ENCODE measurements around the gene PCDHGB4. TPM values are rescaled to one million over a fixed set of nuclear protein-coding genes. Genes with fewer than 3 reads are reported as not detected.
"Not testable (repeated sequence)": the region's sequence is repeated elsewhere in the genome, so short reads cannot be mapped to it uniquely, and the experiment has no call there.

The PCDHGB4 gene
- 9.3 and 12.4 TPM in 2 replicates for total RNA-seq

DNA sequence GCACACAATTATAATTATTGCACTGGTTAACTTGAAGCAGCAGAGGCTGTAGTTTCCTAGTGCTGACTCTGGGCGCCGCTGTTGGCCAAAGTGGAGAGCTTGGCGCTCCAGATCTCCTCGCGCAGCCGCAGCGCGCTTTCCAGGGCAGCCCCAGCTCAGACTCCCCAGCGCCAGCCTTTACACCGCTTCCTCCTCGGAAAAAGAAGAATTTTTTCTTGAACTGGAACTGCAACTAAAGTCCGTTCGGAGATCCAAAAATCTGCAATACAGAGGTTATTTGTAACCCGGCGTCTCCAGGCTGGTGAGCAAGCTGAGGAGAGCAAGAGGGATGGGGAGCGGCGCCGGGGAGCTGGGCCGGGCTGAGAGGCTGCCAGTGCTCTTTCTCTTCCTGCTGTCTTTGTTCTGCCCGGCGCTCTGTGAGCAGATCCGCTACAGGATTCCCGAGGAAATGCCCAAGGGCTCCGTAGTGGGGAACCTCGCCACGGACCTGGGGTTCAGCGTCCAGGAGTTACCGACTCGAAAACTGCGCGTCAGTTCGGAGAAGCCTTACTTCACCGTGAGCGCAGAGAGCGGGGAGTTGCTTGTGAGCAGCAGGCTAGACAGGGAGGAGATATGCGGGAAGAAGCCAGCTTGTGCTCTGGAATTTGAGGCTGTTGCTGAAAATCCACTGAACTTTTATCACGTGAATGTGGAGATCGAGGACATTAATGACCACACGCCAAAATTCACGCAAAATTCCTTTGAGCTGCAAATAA is at the start of gene PCDHGB4:
TSS of gene PCDHGB4 (plus strand) at position 142 of the 755 bp plus-strand sequence. CDS start at position 329, 187 bp downstream.
- not testable (repeated sequence) for DNase-seq (ENCODE audit: low read depth, low spot score)

DNA sequence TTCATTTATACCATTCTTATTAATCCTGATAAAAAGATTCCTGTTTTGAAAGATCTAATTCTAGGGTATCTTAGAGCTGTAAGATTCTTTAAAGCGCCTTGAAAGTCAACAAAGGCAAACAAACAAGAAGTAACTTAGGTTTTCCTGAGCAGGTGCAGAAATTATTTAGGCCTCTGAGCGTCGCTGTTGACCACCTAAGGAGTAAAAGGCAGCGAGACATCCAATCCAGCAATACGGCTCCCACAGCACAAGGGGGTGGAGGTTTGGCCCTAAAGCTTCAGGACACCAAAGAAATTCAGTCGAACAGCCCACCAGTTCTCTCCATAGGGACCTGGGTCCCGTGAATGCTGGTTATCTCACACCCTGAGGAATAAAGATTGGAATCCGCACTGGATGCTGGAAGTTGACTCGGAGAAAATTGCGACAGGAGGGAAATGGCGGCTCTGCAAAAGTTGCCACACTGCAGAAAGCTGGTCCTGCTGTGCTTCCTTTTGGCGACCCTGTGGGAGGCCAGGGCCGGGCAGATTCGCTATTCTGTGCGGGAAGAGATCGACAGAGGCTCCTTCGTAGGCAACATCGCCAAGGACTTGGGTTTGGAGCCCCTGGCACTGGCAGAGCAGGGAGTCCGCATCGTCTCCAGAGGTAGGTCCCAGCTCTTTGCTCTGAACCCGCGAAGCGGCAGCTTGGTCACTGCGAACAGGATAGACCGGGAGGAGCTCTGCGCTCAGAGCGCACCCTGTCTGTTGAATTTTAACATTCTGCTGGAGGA is 48.8 kb upstream of the PCDHGB4 start, which contains the start of gene PCDHGA2:
TSS of gene PCDHGA2 (plus strand) at position 223 of the 769 bp plus-strand sequence.
- no peak for DNase-seq (ENCODE audit: low read depth, low spot score)

DNA sequence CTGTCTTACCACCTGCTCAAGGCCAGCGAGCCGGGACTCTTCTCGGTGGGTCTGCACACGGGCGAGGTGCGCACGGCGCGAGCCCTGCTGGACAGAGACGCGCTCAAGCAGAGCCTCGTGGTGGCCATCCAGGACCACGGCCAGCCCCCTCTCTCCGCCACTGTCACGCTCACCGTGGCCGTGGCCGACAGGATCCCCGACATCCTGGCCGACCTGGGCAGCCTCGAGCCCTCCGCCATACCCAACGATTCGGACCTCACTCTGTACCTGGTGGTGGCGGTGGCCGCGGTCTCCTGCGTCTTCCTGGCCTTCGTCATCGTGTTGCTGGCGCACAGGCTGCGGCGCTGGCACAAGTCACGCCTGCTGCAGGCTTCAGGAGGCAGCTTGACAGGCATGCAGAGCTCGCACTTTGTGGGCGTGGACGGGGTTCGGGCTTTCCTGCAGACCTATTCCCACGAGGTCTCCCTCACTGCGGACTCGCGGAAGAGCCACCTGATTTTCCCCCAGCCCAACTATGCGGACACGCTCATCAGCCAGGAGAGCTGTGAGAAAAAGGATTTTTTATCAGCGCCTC is 46.6 kb upstream of the PCDHGB4 start:
- not testable (repeated sequence) for DNase-seq (ENCODE audit: low read depth, low spot score)

DNA sequence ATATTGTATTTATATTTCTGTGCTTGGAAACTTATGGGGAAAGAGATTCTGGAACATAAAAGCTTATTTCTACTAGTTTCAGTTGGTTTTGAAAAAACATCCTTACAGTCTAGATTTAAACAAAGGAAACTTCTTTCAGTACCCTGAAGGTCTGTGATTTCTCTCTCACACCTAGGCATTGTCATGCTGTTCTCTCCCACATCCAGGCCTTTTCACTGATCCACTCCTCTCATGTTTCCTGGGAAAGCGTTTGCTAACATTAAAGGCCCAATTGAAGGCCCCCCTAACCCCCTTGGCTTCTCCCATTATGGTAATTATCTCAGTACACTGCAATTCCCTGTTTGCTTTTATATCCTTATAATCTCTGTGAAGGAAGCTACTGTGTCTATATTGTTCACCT is 44.7 kb upstream of the PCDHGB4 start:
- DNase-seq (ENCODE audit: low read depth, low spot score) = no peak

DNA sequence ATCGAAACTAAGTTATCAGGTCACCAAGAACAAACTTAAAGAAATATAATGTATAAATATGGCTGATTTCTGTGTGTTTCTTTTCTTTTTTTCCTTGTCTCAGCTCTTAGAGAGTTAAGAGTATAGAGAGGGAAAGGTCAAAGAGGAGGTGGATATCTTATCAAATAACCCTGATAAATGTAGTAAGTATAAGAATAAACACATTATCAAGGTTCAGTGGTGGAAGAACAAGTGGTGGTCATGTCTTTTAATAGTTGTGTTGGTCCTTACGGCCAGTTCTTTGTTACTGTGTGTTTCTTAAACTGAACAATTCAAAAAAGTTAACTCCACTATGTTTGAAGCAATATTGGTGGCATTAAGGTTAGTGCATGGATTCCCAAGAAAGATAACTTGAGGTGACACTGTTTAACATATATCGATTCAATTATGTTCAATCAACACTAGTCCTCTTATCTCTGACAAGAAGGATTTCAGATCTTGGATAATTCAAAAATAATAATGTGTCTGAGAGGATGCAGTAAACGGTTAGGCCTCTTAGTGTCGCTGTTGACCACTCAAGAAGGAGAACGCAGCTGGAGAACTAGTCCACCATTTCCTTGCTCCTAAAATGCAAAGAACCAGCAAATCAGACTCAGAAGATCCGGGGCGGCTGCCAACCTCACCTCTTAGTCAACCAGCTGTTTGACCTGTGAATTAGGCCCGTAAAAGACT is 44.1 kb upstream of the PCDHGB4 start, which contains the start of gene PCDHGA3:
TSS of gene PCDHGA3 (plus strand) at position 588 of the 711 bp plus-strand sequence. CDS start 205 bp downstream, outside the sequence.
- DNase-seq (ENCODE audit: low read depth, low spot score) = no peak

DNA sequence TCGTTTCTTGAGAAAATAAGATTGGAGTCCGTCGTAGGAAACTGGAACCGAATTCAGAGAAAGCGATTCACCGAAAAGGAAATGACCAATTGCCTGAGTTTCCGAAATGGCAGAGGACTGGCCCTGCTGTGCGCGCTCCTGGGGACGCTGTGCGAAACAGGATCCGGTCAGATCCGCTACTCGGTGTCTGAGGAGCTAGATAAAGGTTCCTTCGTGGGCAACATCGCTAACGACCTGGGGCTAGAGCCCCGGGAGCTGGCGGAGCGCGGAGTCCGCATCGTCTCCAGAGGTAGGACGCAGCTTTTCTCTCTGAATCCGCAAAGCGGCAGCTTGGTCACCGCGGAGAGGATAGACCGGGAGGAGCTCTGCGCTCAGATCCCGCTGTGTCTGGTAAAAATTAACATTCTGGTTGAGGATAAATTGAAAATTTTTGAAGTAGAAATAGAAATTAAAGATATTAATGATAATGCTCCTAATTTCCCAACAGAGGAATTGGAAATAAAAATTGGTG is 43.5 kb upstream of the PCDHGB4 start:
- no peak for DNase-seq (ENCODE audit: low read depth, low spot score)

DNA sequence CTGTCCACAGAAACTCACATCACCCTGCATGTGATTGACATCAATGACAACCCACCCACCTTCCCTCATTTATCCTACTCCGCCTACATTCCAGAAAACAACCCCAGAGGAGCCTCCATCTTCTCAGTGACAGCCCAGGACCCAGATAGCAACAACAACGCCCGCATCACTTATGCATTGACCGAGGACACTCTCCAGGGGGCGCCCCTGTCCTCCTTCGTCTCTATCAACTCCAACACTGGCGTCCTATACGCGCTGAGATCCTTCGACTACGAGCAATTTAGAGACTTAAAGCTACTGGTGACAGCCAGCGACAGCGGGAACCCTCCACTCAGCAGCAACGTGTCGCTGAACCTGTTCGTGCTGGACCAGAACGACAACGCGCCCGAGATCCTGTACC is 42.2 kb upstream of the PCDHGB4 start:
- no peak for DNase-seq (ENCODE audit: low read depth, low spot score)

DNA sequence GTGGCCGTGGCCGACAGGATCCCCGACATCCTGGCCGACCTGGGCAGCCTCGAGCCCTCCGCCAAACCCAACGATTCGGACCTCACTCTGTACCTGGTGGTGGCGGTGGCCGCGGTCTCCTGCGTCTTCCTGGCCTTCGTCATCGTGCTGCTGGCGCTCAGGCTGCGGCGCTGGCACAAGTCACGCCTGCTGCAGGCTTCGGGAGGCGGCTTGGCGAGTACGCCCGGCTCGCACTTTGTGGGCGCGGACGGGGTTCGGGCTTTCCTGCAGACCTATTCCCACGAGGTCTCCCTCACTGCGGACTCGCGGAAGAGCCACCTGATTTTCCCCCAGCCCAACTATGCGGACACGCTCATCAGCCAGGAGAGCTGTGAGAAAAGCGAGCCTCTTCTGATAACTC is 41.5 kb upstream of the PCDHGB4 start:
- not testable (repeated sequence) for DNase-seq (ENCODE audit: low read depth, low spot score)

DNA sequence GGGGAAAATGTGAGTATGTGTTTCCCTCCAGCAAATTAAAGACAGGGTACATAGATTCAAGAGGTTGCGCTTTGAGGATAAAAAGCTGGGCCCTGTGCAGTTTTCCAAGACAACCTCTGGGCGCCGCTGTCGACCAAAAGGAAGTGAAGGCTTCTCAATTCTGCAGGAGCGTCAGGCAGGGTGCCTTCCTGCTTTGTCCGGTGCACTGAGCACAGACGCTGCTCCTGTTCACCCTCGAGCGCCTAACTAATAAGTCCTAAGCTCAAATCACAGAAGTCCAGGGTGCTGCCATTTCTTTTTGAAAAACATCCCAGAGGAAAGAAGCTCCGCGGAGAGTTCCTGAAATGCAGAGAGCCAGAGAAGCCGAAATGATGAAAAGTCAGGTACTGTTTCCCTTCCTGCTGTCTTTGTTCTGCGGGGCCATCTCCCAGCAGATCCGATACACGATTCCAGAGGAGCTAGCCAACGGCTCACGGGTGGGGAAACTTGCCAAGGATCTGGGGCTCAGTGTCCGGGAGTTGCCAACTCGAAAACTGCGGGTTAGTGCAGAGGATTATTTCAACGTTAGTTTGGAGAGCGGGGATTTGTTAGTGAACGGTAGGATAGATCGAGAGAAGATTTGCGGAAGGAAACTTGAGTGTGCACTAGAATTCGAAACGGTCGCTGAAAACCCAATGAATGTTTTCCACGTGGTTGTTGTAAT is 37.4 kb upstream of the PCDHGB4 start, which contains the start of gene PCDHGB1:
TSS of gene PCDHGB1 (plus strand) at position 183 of the 703 bp plus-strand sequence. CDS start at position 345, 162 bp downstream.
- DNase-seq (ENCODE audit: low read depth, low spot score) = no peak

DNA sequence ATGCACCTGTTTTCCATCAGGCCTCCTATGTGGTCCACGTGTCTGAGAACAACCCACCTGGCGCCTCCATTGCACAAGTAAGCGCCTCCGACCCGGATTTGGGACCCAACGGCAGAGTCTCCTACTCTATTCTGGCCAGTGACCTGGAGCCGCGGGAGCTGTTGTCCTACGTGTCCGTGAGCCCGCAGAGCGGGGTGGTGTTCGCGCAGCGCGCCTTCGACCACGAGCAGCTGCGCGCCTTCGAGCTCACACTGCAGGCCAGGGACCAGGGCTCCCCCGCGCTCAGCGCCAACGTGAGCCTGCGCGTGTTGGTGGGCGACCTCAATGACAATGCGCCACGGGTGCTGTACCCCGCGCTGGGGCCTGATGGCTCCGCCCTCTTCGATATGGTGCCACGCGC is 35.9 kb upstream of the PCDHGB4 start:
- DNase-seq (ENCODE audit: low read depth, low spot score) = no peak

DNA sequence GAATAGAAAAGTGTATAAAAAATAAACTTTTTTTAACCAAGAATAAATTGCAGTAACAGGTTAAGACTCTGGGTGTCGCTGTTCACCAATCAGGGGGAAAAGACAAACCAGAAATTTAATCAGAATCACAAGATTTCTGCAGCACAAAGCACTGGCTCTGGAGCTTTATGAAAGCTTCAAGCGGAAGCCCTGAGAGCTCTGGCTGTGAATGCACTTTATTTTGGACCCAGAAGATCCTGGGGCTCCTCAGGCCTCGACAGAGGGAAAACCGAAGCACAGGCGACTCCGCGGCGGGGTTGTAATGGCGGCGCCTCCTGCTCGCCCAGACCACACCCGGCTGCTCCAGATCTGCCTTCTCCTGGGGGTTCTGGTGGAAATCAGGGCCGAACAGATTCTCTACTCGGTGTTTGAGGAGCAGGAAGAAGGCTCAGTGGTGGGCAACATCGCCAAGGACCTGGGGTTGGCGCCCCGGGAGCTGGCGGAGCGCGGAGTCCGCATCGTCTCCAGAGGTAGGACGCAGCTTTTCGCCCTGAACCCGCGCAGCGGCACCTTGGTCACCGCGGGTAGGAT is 32.5 kb upstream of the PCDHGB4 start, which contains the start of gene PCDHGA4:
TSS of gene PCDHGA4 (plus strand) at position 122 of the 570 bp plus-strand sequence. CDS start at position 209, 87 bp downstream.
- no peak for DNase-seq (ENCODE audit: low read depth, low spot score)

DNA sequence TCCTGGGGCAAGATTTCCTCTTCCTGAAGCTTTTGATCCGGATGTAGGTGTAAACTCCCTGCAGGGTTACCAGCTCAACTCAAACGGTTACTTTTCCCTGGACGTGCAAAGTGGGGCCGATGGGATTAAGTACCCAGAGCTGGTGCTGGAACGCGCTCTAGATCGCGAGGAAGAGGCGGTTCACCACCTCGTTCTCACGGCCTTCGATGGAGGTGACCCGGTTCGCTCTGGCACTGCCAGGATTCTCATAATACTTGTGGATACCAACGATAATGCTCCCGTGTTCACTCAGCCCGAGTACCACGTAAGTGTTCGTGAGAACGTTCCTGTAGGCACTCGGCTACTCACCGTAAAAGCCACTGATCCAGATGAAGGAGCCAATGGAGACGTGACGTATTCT is 31.9 kb upstream of the PCDHGB4 start:
- no peak for DNase-seq (ENCODE audit: low read depth, low spot score)

DNA sequence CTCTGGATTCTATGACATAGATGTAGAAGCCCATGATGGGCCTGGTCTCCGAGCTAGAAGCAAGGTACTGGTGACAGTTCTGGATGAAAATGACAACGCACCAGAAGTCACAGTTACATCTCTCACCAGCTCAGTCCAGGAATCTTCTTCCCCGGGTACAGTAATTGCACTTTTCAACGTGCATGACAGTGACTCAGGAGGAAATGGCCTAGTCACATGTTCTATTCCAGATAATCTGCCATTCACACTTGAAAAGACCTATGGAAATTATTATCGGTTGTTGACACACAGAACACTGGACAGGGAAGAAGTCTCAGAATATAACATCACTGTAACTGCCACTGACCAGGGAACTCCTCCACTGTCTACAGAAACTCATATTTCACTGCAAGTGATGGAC is 31.4 kb upstream of the PCDHGB4 start:
- DNase-seq (ENCODE audit: low read depth, low spot score) = no peak

DNA sequence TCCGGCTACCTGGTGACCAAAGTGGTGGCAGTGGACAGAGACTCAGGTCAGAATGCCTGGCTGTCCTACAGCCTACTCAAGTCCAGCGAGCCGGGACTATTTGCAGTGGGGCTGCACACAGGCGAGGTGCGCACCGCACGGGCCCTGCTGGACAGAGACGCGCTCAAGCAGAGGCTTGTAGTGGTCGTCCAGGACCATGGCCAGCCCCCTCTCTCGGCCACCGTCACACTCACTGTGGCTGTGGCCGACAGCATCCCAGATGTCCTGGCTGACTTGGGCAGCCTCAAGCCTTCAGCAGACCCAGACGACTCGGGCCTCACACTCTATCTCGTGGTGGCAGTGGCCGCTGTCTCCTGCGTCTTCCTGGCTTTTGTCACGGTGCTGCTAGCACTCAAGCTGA is 30.5 kb upstream of the PCDHGB4 start:
- DNase-seq (ENCODE audit: low read depth, low spot score) = no peak

DNA sequence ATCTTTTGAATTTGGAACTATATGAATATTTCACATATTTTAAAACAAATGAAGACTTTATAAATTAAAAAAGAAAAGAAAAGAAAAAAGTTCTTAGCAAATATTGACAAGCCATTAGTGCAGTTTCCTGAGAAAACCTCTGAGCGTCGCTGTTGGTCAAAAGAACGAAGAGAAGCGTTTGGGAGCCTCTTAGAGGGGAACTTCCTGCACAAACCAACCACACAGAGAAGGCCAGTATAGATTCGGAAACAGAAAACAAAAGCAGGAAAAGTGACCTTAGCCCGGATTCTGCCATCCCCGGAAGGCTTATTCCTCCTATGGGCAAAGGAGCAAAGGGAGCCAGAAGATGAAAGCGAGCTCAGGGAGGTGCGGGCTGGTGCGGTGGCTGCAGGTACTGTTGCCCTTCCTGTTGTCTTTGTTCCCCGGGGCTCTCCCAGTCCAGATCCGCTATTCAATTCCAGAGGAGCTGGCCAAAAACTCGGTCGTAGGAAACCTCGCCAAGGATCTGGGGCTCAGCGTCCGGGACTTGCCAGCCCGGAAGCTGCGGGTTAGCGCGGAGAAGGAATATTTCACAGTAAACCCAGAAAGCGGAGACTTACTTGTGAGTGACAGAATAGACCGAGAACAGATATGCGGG is 27.6 kb upstream of the PCDHGB4 start, which contains the start of gene PCDHGB2:
TSS of gene PCDHGB2 (plus strand) at position 205 of the 637 bp plus-strand sequence. CDS start at position 347, 142 bp downstream.
- DNase-seq (ENCODE audit: low read depth, low spot score) = no peak

DNA sequence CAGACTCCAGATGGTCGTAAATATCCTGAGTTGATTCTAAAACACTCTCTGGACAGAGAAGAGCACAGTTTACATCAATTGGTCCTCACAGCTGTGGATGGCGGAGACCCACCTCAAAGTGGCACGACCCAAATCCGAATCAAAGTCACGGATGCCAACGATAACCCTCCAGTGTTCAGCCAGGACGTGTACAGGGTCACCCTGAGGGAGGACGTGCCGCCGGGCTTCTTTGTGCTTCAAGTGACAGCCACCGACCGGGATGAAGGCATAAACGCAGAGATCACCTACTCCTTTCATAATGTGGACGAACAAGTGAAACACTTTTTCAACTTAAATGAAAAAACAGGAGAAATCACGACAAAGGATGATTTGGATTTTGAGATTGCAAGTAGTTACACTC is 26.8 kb upstream of the PCDHGB4 start:
- no peak for DNase-seq (ENCODE audit: low read depth, low spot score)

DNA sequence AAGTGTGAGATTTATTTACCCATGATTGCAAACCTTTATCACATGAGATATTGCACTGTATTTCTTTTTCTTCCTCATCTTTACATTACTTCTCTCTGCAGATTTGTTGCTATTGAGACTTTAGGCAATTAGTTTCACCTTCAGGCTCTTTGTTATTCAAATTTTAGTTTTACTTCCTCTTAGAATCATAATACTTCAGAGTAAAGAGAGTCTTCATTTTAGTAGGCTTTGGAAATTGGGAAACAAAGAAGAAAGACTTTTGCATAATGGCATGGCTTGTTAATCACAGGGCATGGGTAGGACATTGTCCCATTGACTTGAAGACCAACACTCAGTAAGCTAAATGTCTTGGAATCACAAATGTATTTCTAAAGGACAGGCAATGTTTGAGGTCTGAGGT is 24.8 kb upstream of the PCDHGB4 start:
- no peak for DNase-seq (ENCODE audit: low read depth, low spot score)

DNA sequence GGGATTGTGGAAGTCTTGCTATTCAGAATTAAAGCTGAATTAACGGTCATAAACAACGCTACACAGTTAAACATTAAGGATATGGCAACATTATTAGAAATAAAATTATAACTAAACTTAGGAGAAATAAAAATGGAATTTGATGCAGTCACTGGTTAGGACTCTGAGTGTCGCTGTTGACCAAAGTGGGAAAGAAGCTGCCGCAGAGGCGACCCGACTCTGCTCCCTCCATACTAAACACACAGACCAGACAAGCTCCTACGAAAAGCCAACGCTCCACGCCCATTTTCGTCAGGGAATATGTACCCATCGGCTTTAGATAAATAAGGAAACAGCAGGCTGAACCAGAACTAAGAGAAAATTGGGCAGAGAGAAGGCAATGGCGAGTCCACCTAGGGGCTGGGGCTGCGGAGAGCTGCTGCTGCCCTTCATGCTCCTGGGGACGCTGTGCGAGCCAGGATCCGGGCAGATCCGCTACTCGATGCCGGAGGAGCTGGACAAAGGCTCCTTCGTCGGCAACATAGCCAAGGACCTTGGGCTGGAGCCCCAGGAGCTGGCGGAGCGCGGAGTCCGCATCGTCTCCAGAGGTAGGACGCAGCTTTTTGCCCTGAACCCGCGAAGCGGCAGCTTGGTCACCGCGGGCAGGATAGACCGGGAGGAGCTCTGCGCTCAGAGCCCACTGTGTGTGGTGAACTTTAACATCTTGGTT is 23.4 kb upstream of the PCDHGB4 start, which contains the start of gene PCDHGA5:
TSS of gene PCDHGA5 (plus strand) at position 211 of the 709 bp plus-strand sequence. CDS start at position 380, 169 bp downstream.
- DNase-seq (ENCODE audit: low read depth, low spot score) = no peak
